Measurements from ENCODE around the gene INTS7.
"Not testable (repeated sequence)": the region's sequence is repeated elsewhere in the genome, so short reads cannot be mapped to it uniquely, and the experiment has no call there.

INTS7 gene

GRCh38 chr1:211942583-211942982 is 92.8 kb downstream of the INTS7 start:
- Mint-ChIP-seq H3K9me3 (ENCODE audit: low read depth) (no peaks in the 10 kb centered on the region), H3K27me3 (no peaks in the 10 kb centered on the region), H3K27ac (no peak overlapping the region), H3K4me3 (no peak overlapping the region), H3K4me1 (ENCODE audit: low read depth) (peaks cover 29% of the 10 kb centered on the region), H3K36me3 (peaks cover 16% of the 10 kb centered on the region)

DNA sequence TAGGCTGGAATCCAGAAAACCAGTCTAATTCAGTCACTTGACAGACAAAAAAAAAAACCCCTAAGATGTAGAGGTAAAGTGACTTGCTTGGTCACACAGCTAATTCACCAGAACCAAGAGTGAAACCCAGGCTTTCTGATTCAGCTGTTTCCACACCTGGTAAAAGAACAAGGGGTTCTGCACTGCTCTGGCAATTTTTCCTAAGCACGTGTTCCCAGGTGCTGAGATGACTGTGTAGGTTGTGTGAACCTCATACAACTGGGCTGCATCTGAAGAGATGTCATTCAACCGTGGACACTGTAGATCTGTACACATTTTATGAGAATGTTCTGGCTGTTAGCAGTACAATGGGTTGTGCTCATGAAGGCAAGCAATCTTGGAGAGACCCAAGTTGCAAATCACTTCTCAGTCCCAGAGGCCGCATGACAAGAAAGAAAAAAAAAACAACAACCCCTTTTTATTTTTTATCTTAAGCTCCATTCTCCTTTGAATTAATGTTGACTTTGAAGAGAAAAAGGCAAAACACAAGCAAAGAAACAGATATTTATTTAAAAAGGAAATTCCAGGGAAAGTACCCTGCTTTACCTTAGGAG is 95.4 kb downstream of the INTS7 start:
- Mint-ChIP-seq H3K9me3 (ENCODE audit: low read depth) (no peaks in the 10 kb centered on the region), H3K36me3 (peaks cover 12% of the 10 kb centered on the region), H3K4me1 (ENCODE audit: low read depth) (peaks cover 40% of the 10 kb centered on the region), H3K27ac (peak overlapping the region; percentile 68), H3K4me3 (peak overlapping the region; percentile 55), H3K27me3 (no peaks in the 10 kb centered on the region)

DNA sequence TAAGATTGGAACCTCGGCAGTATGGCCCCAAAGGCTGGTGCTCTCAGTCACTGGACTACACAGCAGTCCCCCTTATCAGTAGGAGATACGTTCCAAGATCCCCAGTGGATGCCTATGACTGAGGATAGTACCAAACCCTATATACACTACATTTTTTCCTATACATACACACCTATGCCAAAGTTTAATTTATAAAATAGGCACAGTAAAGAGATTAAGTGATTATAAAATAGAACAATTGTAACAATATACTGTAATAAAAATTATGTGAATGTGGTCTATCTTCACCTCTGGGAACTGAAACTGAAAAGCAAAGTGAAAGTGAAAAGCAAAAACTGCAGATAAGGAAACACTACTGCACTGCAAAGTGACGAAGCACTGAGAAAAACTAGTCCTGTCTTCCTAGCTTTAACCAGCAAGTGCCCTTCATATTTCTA is 96.8 kb downstream of the INTS7 start:
- Mint-ChIP-seq H3K27ac (peak overlapping the region; percentile 22), H3K4me3 (peak overlapping the region; percentile 65), H3K36me3 (peaks cover 10% of the 10 kb centered on the region), H3K4me1 (ENCODE audit: low read depth) (peaks cover 46% of the 10 kb centered on the region), H3K27me3 (no peaks in the 10 kb centered on the region), H3K9me3 (ENCODE audit: low read depth) (no peaks in the 10 kb centered on the region)

- not testable (repeated sequence) for H3K4me3 Mint-ChIP-seq; H3K36me3 Mint-ChIP-seq; H3K27me3 Mint-ChIP-seq; H3K27ac Mint-ChIP-seq; H3K9me3 Mint-ChIP-seq (ENCODE audit: low read depth)
- H3K4me1 Mint-ChIP-seq (ENCODE audit: low read depth), result peaks cover 46% of the 10 kb centered on the region
These were observed 97.9 kb downstream of the INTS7 start for GRCh38 chr1:211937422-211937821.

- peaks cover 3% of the 10 kb centered on the region for H3K27me3 Mint-ChIP-seq
- no peaks in the 10 kb centered on the region for H3K9me3 Mint-ChIP-seq (ENCODE audit: low read depth)
- H3K4me3 Mint-ChIP-seq, result peak overlapping the region; percentile 45
- H3K4me1 Mint-ChIP-seq (ENCODE audit: low read depth), result peaks cover 44% of the 10 kb centered on the region
- peaks cover under 1% of the 10 kb centered on the region for H3K36me3 Mint-ChIP-seq
- peak overlapping the region; percentile 82 for H3K27ac Mint-ChIP-seq
These were observed 99.8 kb downstream of the INTS7 start for GRCh38 chr1:211935448-211935970.

GRCh38 chr1:211933946-211934714 is 101.2 kb downstream of the INTS7 start:
- Mint-ChIP-seq H3K36me3 (peaks cover 2% of the 10 kb centered on the region), H3K27ac (peak overlapping the region; percentile 58), H3K27me3 (peaks cover 7% of the 10 kb centered on the region), H3K4me3 (no peak overlapping the region), H3K4me1 (ENCODE audit: low read depth) (peaks cover 31% of the 10 kb centered on the region), H3K9me3 (ENCODE audit: low read depth) (no peaks in the 10 kb centered on the region)

GRCh38 chr1:211932933-211933254 is 102.5 kb downstream of the INTS7 start:
- H3K4me1 Mint-ChIP-seq (ENCODE audit: low read depth), result peaks cover 18% of the 10 kb centered on the region
- peaks cover 2% of the 10 kb centered on the region for H3K36me3 Mint-ChIP-seq
- no peak overlapping the region for H3K4me3 Mint-ChIP-seq
- H3K9me3 Mint-ChIP-seq (ENCODE audit: low read depth), result no peaks in the 10 kb centered on the region
- no peak overlapping the region for H3K27ac Mint-ChIP-seq
- H3K27me3 Mint-ChIP-seq, result peaks cover 8% of the 10 kb centered on the region

- Mint-ChIP-seq H3K27ac (no peak overlapping the region), H3K27me3 (peaks cover 8% of the 10 kb centered on the region), H3K36me3 (peaks cover 2% of the 10 kb centered on the region), H3K9me3 (ENCODE audit: low read depth) (no peaks in the 10 kb centered on the region), H3K4me1 (ENCODE audit: low read depth) (peaks cover 17% of the 10 kb centered on the region), H3K4me3 (no peak overlapping the region)
These were observed 103.0 kb downstream of the INTS7 start for GRCh38 chr1:211932231-211932932.

DNA sequence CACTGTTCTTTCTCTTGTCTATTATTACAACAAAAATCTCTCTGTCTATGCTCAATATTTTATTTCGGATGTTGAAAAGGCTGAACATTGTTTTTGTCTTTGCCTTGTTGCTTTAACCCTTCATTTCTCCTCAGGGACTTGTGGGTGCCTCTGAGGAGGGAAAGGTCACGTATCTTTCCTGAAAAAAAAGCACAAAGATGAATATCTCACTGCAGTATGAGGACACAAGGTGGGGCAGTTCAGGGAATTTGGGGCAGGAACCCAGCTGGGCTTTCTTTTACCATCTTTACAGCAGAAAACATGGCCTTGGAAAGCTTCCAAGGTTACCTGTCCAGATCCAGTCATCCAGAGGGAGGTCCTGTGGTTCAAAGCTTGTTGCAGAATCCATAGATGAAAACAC is 105.7 kb downstream of the INTS7 start:
- peaks cover 3% of the 10 kb centered on the region for H3K4me1 Mint-ChIP-seq (ENCODE audit: low read depth)
- no peak overlapping the region for H3K27ac Mint-ChIP-seq
- no peaks in the 10 kb centered on the region for H3K9me3 Mint-ChIP-seq (ENCODE audit: low read depth)
- peaks cover 2% of the 10 kb centered on the region for H3K36me3 Mint-ChIP-seq
- no peak overlapping the region for H3K4me3 Mint-ChIP-seq
- H3K27me3 Mint-ChIP-seq, result peaks cover 8% of the 10 kb centered on the region

GRCh38 chr1:211928993-211929637 is 106.2 kb downstream of the INTS7 start:
- no peak overlapping the region for H3K4me3 Mint-ChIP-seq
- no peak overlapping the region for H3K27ac Mint-ChIP-seq
- no peaks in the 10 kb centered on the region for H3K4me1 Mint-ChIP-seq (ENCODE audit: low read depth)
- H3K27me3 Mint-ChIP-seq, result peaks cover 8% of the 10 kb centered on the region
- H3K36me3 Mint-ChIP-seq, result peaks cover 2% of the 10 kb centered on the region
- no peaks in the 10 kb centered on the region for H3K9me3 Mint-ChIP-seq (ENCODE audit: low read depth)

GRCh38 chr1:211928290-211928801 is 107.0 kb downstream of the INTS7 start:
- Mint-ChIP-seq H3K27ac (no peak overlapping the region), H3K9me3 (ENCODE audit: low read depth) (no peaks in the 10 kb centered on the region), H3K4me3 (no peak overlapping the region), H3K36me3 (peaks cover 2% of the 10 kb centered on the region), H3K4me1 (ENCODE audit: low read depth) (no peaks in the 10 kb centered on the region), H3K27me3 (peaks cover 8% of the 10 kb centered on the region)

GRCh38 chr1:211925016-211925415 is 110.3 kb downstream of the INTS7 start:
- Mint-ChIP-seq H3K4me3 (no peak overlapping the region), H3K9me3 (ENCODE audit: low read depth) (no peaks in the 10 kb centered on the region), H3K36me3 (peaks cover 2% of the 10 kb centered on the region), H3K4me1 (ENCODE audit: low read depth) (no peaks in the 10 kb centered on the region), H3K27ac (no peak overlapping the region), H3K27me3 (peaks cover 4% of the 10 kb centered on the region)

- H3K4me1 Mint-ChIP-seq (ENCODE audit: low read depth), result no peaks in the 10 kb centered on the region
- no peaks in the 10 kb centered on the region for H3K36me3 Mint-ChIP-seq
- no peak overlapping the region for H3K27ac Mint-ChIP-seq
These were observed 111.1 kb downstream of the INTS7 start for GRCh38 chr1:211924256-211924655.

DNA sequence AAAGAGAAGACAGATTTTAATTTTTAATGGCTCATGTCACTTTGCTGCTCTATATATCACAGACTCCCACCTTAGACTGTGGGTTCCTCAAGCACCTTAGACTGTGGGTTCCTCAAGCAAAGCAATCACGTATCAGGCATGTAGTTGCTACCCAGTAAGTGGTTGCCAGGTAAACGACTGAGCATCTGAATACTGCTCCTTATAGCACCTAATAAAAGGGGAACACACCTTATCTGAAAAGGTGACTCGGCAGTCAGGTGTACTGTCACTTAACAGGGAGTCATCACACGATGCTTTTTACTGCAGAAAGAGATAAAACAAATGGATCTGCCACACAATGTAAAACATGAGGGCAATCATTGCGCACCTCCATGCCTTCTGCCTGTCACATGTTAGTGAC is 112.3 kb downstream of the INTS7 start:
- H3K27me3 Mint-ChIP-seq, result no peaks in the 10 kb centered on the region
- H3K36me3 Mint-ChIP-seq, result no peaks in the 10 kb centered on the region
- H3K4me1 Mint-ChIP-seq (ENCODE audit: low read depth), result no peaks in the 10 kb centered on the region
- H3K27ac Mint-ChIP-seq, result no peak overlapping the region
- no peak overlapping the region for H3K4me3 Mint-ChIP-seq
- no peaks in the 10 kb centered on the region for H3K9me3 Mint-ChIP-seq (ENCODE audit: low read depth)

More at GRCh38 chr1:211924256-211924655, 111.1 kb downstream of the INTS7 start:
- Mint-ChIP-seq H3K9me3 (ENCODE audit: low read depth) (no peaks in the 10 kb centered on the region), H3K27me3 (peaks cover 2% of the 10 kb centered on the region), H3K4me3 (no peak overlapping the region)
